SK-N-SH (cell line): ENCODE data around the gene CTCF. TPM values are rescaled to one million over a fixed set of nuclear protein-coding genes. Genes with fewer than 3 reads are reported as not detected.

Experiments
- CTCF ChIA-PET: fragments of 300-600, 350-600 bp; formaldehyde crosslinking; extraction: SDS; loops from one replicate; lab custom pipeline; 2021; lab: Yijun Ruan, JAX
- POLR2A ChIA-PET: fragments of 350-600 bp; sonication (Branson Sonifier 250); formaldehyde crosslinking; extraction: SDS; loops from one replicate; lab custom pipeline; 2020; ENCODE audit warnings: antibody characterized with exemption, inconsistent platforms; lab: Yijun Ruan, JAX
- DNase-seq: peaks from one replicate; pipeline ENCODE4 v3.0.0; 2012
- H2AFZ ChIP-seq: fragments of 200-600 bp; sonication (generic); 2 replicates; pipeline ENCODE4 v1.8.1; 2016; ENCODE audit warnings: antibody characterized with exemption, mild to moderate bottlenecking, low read depth
- H3F3A ChIP-seq: fragments of 200-600 bp; sonication (generic); replicated peaks from 2 replicates; pipeline ENCODE3; 2016; ENCODE audit warnings: antibody characterized with exemption, mild to moderate bottlenecking; ENCODE audit not compliant: insufficient read depth
- H3K27ac ChIP-seq, 2 experiments: fragments of 200-500 bp in 1 of 2; fragments of 200-600 bp in 1 of 2; sonication (Bioruptor generic) in 1 of 2; sonication (generic), shearing (Covaris generic) in 1 of 2; 2 replicates each; pipeline versions ENCODE4 v1.5.1 to v1.6.1; 2014 to 2016; ENCODE audit warnings: low read depth in 2 of 2, inconsistent platforms in 1 of 2, low read length in 1 of 2, mild to moderate bottlenecking in 1 of 2, mixed read lengths in 1 of 2
- H3K27me3 ChIP-seq: fragments of 200-600 bp; sonication (generic), shearing (Covaris generic); 2 replicates; pipeline ENCODE4 v1.6.1; 2016; ENCODE audit warnings: mixed run types; ENCODE audit not compliant: insufficient read depth
- H3K36me3 ChIP-seq, 2 experiments: fragments of 200-500 bp in 1 of 2; fragments of 200-600 bp in 1 of 2; sonication (Bioruptor generic) in 1 of 2; sonication (generic) in 1 of 2; replicated peaks in 1 of 2; 2 replicates each; pipeline versions ENCODE3 to v1.5.1; 2014 to 2016; ENCODE audit warnings: low read length in 1 of 2, mild to moderate bottlenecking in 1 of 2; ENCODE audit not compliant: insufficient read depth in 2 of 2, control insufficient read depth in 1 of 2
- H3K4me1 ChIP-seq, 2 experiments: fragments of 200-500 bp in 1 of 2; fragments of 200-600 bp in 1 of 2; sonication (Bioruptor generic) in 1 of 2; sonication (generic), shearing (Covaris generic) in 1 of 2; 2 replicates each; pipeline versions ENCODE4 v1.5.1 to v1.6.1; 2014 to 2016; ENCODE audit warnings: low read depth in 1 of 2, low read length in 1 of 2, mixed run types in 1 of 2; ENCODE audit not compliant: insufficient read depth in 2 of 2, control insufficient read depth in 1 of 2
- H3K4me2 ChIP-seq: fragments of 200-600 bp; sonication (generic), shearing (Covaris generic); 2 replicates; pipeline ENCODE4 v1.6.1; 2017; ENCODE audit warnings: mixed run types
- H3K4me3 ChIP-seq, 2 experiments: fragments of 200-500 bp in 1 of 2; fragments of 200-600 bp in 1 of 2; sonication (Bioruptor generic) in 1 of 2; sonication (generic), shearing (Covaris generic) in 1 of 2; 2 replicates each; pipeline versions ENCODE4 v1.5.1 to v1.8.1; 2014 to 2016; ENCODE audit warnings: low read depth in 2 of 2, inconsistent platforms in 1 of 2, low read length in 1 of 2, mild to moderate bottlenecking in 1 of 2, mixed read lengths in 1 of 2, moderate library complexity in 1 of 2
- H3K79me2 ChIP-seq: fragments of 200-600 bp; sonication (generic); 2 replicates; pipeline ENCODE4 v1.8.1; 2017; ENCODE audit warnings: mild to moderate bottlenecking; ENCODE audit not compliant: insufficient read depth
- H3K9ac ChIP-seq: fragments of 200-600 bp; sonication (generic); 2 replicates; pipeline ENCODE4 v1.6.1; 2017; ENCODE audit warnings: mixed run types
- H3K9me2 ChIP-seq: fragments of 200-600 bp; sonication (generic); 2 replicates; pipeline ENCODE4 v1.6.1; 2017; ENCODE audit warnings: mixed run types
- H3K9me3 ChIP-seq: fragments of 200-600 bp; sonication (generic); 2 replicates; pipeline ENCODE4 v1.6.1; 2017; ENCODE audit warnings: mixed run types, mild to moderate bottlenecking, moderate library complexity
- H4K20me1 ChIP-seq: fragments of 200-600 bp; sonication (generic); 2 replicates; pipeline ENCODE4 v1.6.1; 2017; ENCODE audit warnings: mild to moderate bottlenecking, mixed run types; ENCODE audit not compliant: insufficient read depth
- CTCF ChIP-seq: fragments of 200-600 bp; sonication (generic); IDR thresholded peaks from 2 replicates; pipeline ENCODE4 v1.6.1; 2017; ENCODE audit warnings: antibody characterized with exemption, mild to moderate bottlenecking, moderate library complexity
- ELF1 ChIP-seq: IDR thresholded peaks from 2 replicates; pipeline ENCODE4 v1.4.0; 2012
- EP300 ChIP-seq, 2 experiments: IDR thresholded peaks; 2 replicates each; pipeline versions ENCODE4 v1.4.0 to v1.6.1; 2012; ENCODE audit warnings: borderline replicate concordance in 1 of 2, low read depth in 1 of 2, low read length in 1 of 2
- FOSL2 ChIP-seq: IDR thresholded peaks from 2 replicates; pipeline ENCODE4 v1.4.0; 2012; ENCODE audit warnings: low read depth, mild to moderate bottlenecking, moderate library complexity, borderline replicate concordance
- GATA2 ChIP-seq: sonication (generic); formaldehyde crosslinking; IDR thresholded peaks from 2 replicates; pipeline ENCODE4 v1.5.0; 2020; ENCODE audit warnings: mild to moderate bottlenecking, missing genetic modification reagents
- JUND ChIP-seq: IDR thresholded peaks from 2 replicates; pipeline ENCODE4 v1.4.0; 2012
- MEF2A ChIP-seq: IDR thresholded peaks from 2 replicates; pipeline ENCODE4 v1.4.0; 2012; ENCODE audit warnings: low read depth, borderline replicate concordance
- RAD21 ChIP-seq: IDR thresholded peaks from 2 replicates; pipeline ENCODE4 v1.6.1; 2012; ENCODE audit warnings: mild to moderate bottlenecking, low read length
- RFX5 ChIP-seq: IDR thresholded peaks from 2 replicates; pipeline ENCODE4 v1.6.1; 2012; ENCODE audit warnings: mild to moderate bottlenecking, improper control_type of control experiment, low read length
- SMC3 ChIP-seq: IDR thresholded peaks from 2 replicates; pipeline ENCODE4 v1.6.1; 2012; ENCODE audit warnings: low read depth, low read length, improper control_type of control experiment
- TAF1 ChIP-seq: IDR thresholded peaks from 2 replicates; pipeline ENCODE4 v1.6.1; 2012; ENCODE audit warnings: low read depth, mild to moderate bottlenecking, low read length, moderate library complexity, borderline replicate concordance
- USF2 ChIP-seq: fragments of 150-350 bp; IDR thresholded peaks from 2 replicates; pipeline ENCODE4 v1.6.1; 2017; ENCODE audit warnings: antibody characterized with exemption, low read length, low read depth, borderline replicate concordance
- WGBS: methylation state at CpG from one replicate; pipeline ENCODE4 v1.1.6; 2017; ENCODE audit warnings: low lambda C conversion rate; 5-methylcytosine and 5-hydroxymethylcytosine counted together
- polyA plus RNA-seq, 3 experiments: library from polyadenylated mRNA; depleted of rRNA; stranded (reverse); fragments of >200 nt; gene quantifications; 2 replicates each; pipeline ENCODE4 v1.2.3, GENCODE V29; 2012
- TF ChIP-seq, protein P1 (sequence below): fragments of 150-350 bp; IDR thresholded peaks from 2 replicates; pipeline ENCODE4 v1.6.1; 2016; ENCODE audit warnings: mild to moderate bottlenecking, low read depth, low read length

CTCF gene
- polyA plus RNA-seq, 1 of the 3 experiments (the other 2 are of a cell fraction): 19.6 TPM

- 9% methylated on average over 8 of the region's 8 CpGs for WGBS
Observed at GRCh38 chr16:67514382-67514828, 47.9 kb upstream of the CTCF start.

More at GRCh38 chr16:67514382-67514828, 47.9 kb upstream of the CTCF start:
- no peak overlapping the region for H3K9ac ChIP-seq
- peak; percentile 61 for DNase-seq
- no peak overlapping the region; a peak in 1 of 4 replicates for H3K4me3 ChIP-seq
- no peaks in the 10 kb centered on the region for H3K36me3 ChIP-seq
- POLR2A ChIA-PET: interaction anchor here (1.1 kb wide), 1 partner anchor 33 kb away, joined by 4 read pairs; the partner anchor contains the start of gene ATP6V0D1
- no peaks in the 10 kb centered on the region for H3K9me2 ChIP-seq
- no peaks in the 10 kb centered on the region for H3K9me3 ChIP-seq
- H3K4me2 ChIP-seq: no peak overlapping the region
- TF ChIP-seq GATA2 (CRISPR knock-in tag) (no peak), ELF1 (no peak), JUND (no peak), TAF1 (no peak), CTCF (peak; percentile 82), FOSL2 (no peak), RFX5 (no peak), RAD21 (peak; percentile 74), MEF2A (no peak), EP300 (IDR thresholded peaks at IDR 0.05; ENCODE audit: borderline replicate concordance in 1 of 2, low read depth in 1 of 2, low read length in 1 of 2) (no peak), SMC3 (peak; percentile 87), USF2 (no peak)
- TF ChIP-seq, protein P1, sequence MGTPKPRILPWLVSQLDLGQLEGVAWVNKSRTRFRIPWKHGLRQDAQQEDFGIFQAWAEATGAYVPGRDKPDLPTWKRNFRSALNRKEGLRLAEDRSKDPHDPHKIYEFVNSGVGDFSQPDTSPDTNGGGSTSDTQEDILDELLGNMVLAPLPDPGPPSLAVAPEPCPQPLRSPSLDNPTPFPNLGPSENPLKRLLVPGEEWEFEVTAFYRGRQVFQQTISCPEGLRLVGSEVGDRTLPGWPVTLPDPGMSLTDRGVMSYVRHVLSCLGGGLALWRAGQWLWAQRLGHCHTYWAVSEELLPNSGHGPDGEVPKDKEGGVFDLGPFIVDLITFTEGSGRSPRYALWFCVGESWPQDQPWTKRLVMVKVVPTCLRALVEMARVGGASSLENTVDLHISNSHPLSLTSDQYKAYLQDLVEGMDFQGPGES: no peak
- H2AFZ ChIP-seq: no peak overlapping the region
- H3K79me2 ChIP-seq: no peaks in the 10 kb centered on the region
- H3K27me3 ChIP-seq: no peaks in the 10 kb centered on the region
- H3F3A ChIP-seq: peaks cover 18% of the 10 kb centered on the region
- no peaks in the 10 kb centered on the region for H4K20me1 ChIP-seq
- H3K27ac ChIP-seq: no peak overlapping the region
- peaks cover 0 to 11% of the 10 kb centered on the region in 2 experiments; a peak in 1 of 4 replicates for H3K4me1 ChIP-seq
- CTCF ChIA-PET: interaction anchor here (0.6 to 5.9 kb wide), 37 partner anchors 10 to 527 kb away, joined by 3 to 104 read pairs (median 4); partner anchors contain the start of genes ATP6V0D1, C16orf86, CARMIL2 and CTCF
